Measurements from ENCODE around the gene WFS1.
A peak's percentile ranks its signal among the peaks of the same experiment; 100 is the strongest.

Gene WFS1

GRCh38 chr4:6324999-6325787 lies 55.5 kb downstream of the WFS1 start:
- peak overlapping the region; percentile 90 for H3K4me2 ChIP-seq
- H3K4me3 ChIP-seq, result peak overlapping the region; percentile 26
- no peaks in the 10 kb centered on the region for H3K27me3 ChIP-seq
- H3K36me3 ChIP-seq, result no peaks in the 10 kb centered on the region
- peak overlapping the region; percentile 70 for H3K27ac ChIP-seq
- peaks cover 11% of the 10 kb centered on the region; the same call in 1 of the 2 replicates for H4K20me1 ChIP-seq
- H3K9ac ChIP-seq, result peak overlapping the region; percentile 62
- H3K4me1 ChIP-seq, result peaks cover 91% of the 10 kb centered on the region
- H3K9me3 ChIP-seq, result peaks cover 3% of the 10 kb centered on the region
- TF ChIP-seq Cebpa-rat (IDR thresholded peaks at IDR 0.05), result no peak

GRCh38 chr4:6325788-6326290 lies 56.2 kb downstream of the WFS1 start:
- H3K4me3 ChIP-seq, result no peak overlapping the region
- H3K4me1 ChIP-seq, result peaks cover 92% of the 10 kb centered on the region
- no peaks in the 10 kb centered on the region for H3K27me3 ChIP-seq
- peak overlapping the region; percentile 70 for H3K27ac ChIP-seq
- peak overlapping the region; percentile 62; the same call in 1 of the 2 replicates for H3K9ac ChIP-seq
- peaks cover 11% of the 10 kb centered on the region; the same call in 1 of the 2 replicates for H4K20me1 ChIP-seq
- peak overlapping the region; percentile 90 for H3K4me2 ChIP-seq
- TF ChIP-seq Cebpa-rat (IDR thresholded peaks at IDR 0.05), result no peak
- H3K36me3 ChIP-seq, result no peaks in the 10 kb centered on the region
- H3K9me3 ChIP-seq, result no peaks in the 10 kb centered on the region

GRCh38 chr4:6326312-6327060 lies 56.8 kb downstream of the WFS1 start:
- Histone ChIP-seq H3K4me1 (peaks cover 92% of the 10 kb centered on the region), H3K9me3 (no peaks in the 10 kb centered on the region), H3K9ac (no peak overlapping the region), H4K20me1 (peaks cover 11% of the 10 kb centered on the region; the same call in 1 of the 2 replicates), H3K36me3 (no peaks in the 10 kb centered on the region), H3K27ac (no peak overlapping the region), H3K27me3 (no peaks in the 10 kb centered on the region), H3K4me3 (no peak overlapping the region), H3K4me2 (peak overlapping the region; percentile 90)
- TF ChIP-seq Cebpa-rat (IDR thresholded peaks at IDR 0.05), result no peak

GRCh38 chr4:6327220-6327917 lies 57.7 kb downstream of the WFS1 start:
- peaks cover 6% of the 10 kb centered on the region; the same call in 1 of the 2 replicates for H4K20me1 ChIP-seq
- no peaks in the 10 kb centered on the region for H3K27me3 ChIP-seq
- H3K4me3 ChIP-seq, result no peak overlapping the region
- peak overlapping the region; percentile 90 for H3K4me2 ChIP-seq
- no peak overlapping the region for H3K9ac ChIP-seq
- H3K9me3 ChIP-seq, result no peaks in the 10 kb centered on the region
- H3K4me1 ChIP-seq, result peaks cover 92% of the 10 kb centered on the region
- no peak for TF ChIP-seq Cebpa-rat (IDR thresholded peaks at IDR 0.05)
- H3K27ac ChIP-seq, result no peak overlapping the region
- H3K36me3 ChIP-seq, result no peaks in the 10 kb centered on the region

DNA sequence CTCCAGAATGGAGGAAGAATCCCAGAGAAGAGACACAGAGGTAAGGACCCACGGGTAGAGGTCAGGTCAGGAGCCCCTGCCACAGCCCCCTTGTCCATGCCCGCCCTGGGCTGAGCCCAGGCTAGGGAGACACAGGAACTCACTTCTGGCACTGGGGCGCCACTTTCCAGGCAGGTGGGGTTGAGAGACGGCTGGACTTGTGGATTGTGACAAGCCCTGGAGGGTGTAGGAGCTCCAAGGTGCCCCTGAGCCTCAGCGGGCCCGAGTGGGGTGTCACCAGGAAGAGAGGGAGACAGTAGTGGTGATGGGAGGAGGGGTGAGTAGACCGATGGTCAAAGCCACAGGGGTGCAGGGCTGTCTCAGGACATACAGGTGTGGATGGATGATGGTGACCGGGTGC lies 58.9 kb downstream of the WFS1 start:
- Histone ChIP-seq H3K27me3 (no peaks in the 10 kb centered on the region), H4K20me1 (peaks cover 5% of the 10 kb centered on the region; the same call in 1 of the 2 replicates), H3K4me3 (no peak overlapping the region), H3K4me1 (peaks cover 83% of the 10 kb centered on the region), H3K9ac (no peak overlapping the region), H3K27ac (no peak overlapping the region), H3K9me3 (no peaks in the 10 kb centered on the region), H3K4me2 (no peak overlapping the region), H3K36me3 (no peaks in the 10 kb centered on the region)
- TF ChIP-seq Cebpa-rat (IDR thresholded peaks at IDR 0.05), result no peak

DNA sequence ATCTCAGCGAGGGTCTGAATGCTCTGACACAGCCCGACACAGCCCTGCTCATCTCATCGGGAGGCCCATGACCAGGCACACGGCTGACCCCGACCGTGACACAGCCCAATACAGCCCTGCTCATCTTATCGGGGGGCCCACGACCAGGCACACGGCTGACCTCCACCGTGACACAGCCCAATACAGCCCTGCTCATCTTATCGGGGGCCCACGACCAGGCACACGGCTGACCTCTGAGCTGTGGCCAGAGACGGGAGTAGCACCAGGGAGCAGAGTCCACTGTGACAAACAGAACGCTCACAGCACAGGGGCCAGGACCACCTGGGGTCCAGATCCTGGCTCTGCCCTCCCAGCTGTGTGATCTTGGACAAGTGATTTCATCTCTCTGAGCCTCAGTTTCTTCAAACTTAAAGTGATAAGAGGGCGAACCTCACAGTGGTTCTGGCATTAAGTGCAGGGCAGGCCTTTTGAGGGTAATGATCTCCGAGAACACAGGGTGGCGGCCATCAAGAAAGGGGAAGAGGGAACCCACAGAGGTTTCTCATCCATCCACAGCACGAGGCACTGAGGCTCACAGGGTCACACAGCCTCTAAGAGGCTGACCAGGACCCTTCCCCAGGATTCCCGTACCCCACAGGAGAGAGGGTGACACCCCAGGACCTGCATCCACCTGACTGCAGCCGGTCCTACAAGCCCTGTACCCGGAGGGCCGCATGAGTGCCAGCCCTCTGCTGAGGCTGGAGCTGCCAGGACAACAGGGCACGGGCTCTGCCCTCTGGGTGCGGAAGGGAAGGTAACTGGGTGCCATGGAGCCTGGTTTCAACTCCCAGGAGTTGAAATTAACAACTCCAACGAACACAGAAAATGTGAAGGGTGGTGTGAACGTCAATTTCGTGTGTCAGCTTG lies 60.1 kb downstream of the WFS1 start:
- Histone ChIP-seq H3K27me3 (no peaks in the 10 kb centered on the region), H3K4me3 (no peak overlapping the region), H3K4me1 (peaks cover 77% of the 10 kb centered on the region), H3K9me3 (no peaks in the 10 kb centered on the region), H3K9ac (no peak overlapping the region; the same call in 1 of the 2 replicates), H3K36me3 (no peaks in the 10 kb centered on the region), H4K20me1 (peaks cover 2% of the 10 kb centered on the region; the same call in 1 of the 2 replicates), H3K27ac (peak overlapping the region; percentile 68), H3K4me2 (peak overlapping the region; percentile 84)
- TF ChIP-seq Cebpa-rat (IDR thresholded peaks at IDR 0.05), result no peak

DNA sequence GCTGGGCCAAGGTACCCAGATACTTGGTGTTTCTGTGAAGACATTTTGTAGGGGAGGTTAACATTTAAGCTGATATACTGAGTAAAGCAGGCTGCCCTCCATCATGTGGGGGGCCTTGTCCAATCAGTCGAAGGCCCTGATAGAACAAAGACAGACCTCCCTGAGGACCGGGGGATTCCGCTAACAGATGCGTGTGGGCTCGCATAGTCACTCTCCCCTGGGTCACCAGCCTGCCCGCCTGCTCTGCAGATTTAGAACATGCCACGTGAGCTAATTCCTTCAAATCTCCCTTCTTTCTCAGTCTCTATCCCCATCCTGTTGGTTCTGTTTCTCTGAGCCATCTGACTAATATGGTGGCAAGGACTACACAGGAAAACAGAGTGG lies 60.7 kb downstream of the WFS1 start:
- H3K4me1 ChIP-seq, result peaks cover 77% of the 10 kb centered on the region
- no peaks in the 10 kb centered on the region for H3K36me3 ChIP-seq
- H3K4me2 ChIP-seq, result peak overlapping the region; percentile 84
- H4K20me1 ChIP-seq, result no peaks in the 10 kb centered on the region
- TF ChIP-seq Cebpa-rat (IDR thresholded peaks at IDR 0.05), result no peak
- peak overlapping the region; percentile 68; the same call in 1 of the 2 replicates for H3K27ac ChIP-seq
- H3K4me3 ChIP-seq, result no peak overlapping the region
- no peaks in the 10 kb centered on the region for H3K9me3 ChIP-seq
- H3K27me3 ChIP-seq, result no peaks in the 10 kb centered on the region
- H3K9ac ChIP-seq, result no peak overlapping the region; the same call in 1 of the 2 replicates

DNA sequence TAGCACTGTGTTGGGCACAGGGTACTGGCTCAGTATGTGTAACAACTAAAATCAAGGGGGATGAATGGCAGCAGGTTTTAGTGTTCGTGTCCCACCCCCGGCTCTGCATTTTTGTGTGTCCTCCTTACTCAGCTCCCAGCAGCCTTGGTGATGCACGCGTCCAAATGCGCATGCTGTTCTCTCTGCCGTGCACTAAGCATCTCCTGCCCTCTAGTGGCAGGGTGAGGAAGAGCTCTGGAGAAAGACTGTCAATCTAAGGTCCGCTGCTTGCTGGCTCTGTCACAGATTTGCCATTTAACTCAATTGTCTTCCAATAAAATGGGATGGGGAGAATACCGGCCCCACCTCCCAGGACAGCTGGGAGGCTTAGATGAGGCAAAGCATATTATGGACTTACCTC lies 61.4 kb downstream of the WFS1 start:
- Histone ChIP-seq H3K4me3 (no peak overlapping the region), H3K36me3 (no peaks in the 10 kb centered on the region), H3K9me3 (no peaks in the 10 kb centered on the region), H3K27me3 (no peaks in the 10 kb centered on the region), H3K9ac (no peak overlapping the region), H3K4me2 (peak overlapping the region; percentile 84), H3K4me1 (peaks cover 75% of the 10 kb centered on the region), H3K27ac (peak overlapping the region; percentile 68; the same call in 1 of the 2 replicates), H4K20me1 (no peaks in the 10 kb centered on the region)
- TF ChIP-seq Cebpa-rat (IDR thresholded peaks at IDR 0.05), result no peak
